H1 (cell line): ENCODE measurements around the gene UBTD2. TPM values are rescaled to one million over a fixed set of nuclear protein-coding genes. Genes with fewer than 3 reads are reported as not detected.

Source experiments
- CTCF ChIA-PET: fragments of 300-600 bp; sonication (Branson Sonifier 250); formaldehyde crosslinking; loops from one replicate; lab custom pipeline; 2021; ENCODE audit not compliant: partially characterized antibody; lab: Charles Lee
- POLR2A ChIA-PET: fragments of 300-600 bp; sonication (Branson Sonifier 250); formaldehyde crosslinking; loops from one replicate; lab custom pipeline; 2021; ENCODE audit warnings: inconsistent platforms; ENCODE audit not compliant: partially characterized antibody; lab: Charles Lee
- DNase-seq, 2 experiments: peaks; one replicate each; pipeline versions ENCODE4 v3.0.0 to v3.0.0-alpha.2; 2010 to 2022; ENCODE audit warnings: low spot score in 2 of 2, low read depth in 1 of 2, mixed read lengths in 1 of 2
- FAIRE-seq: peaks from 2 replicates; lab custom pipeline; 2011; peaks lifted over from hg19 to GRCh38; lab: Jason Lieb, UNC
- H2AFZ ChIP-seq: 2 replicates; pipeline ENCODE4 v1.8.1; 2012; ENCODE audit warnings: low read length, inconsistent platforms
- H2AK5ac ChIP-seq: 2 replicates; pipeline ENCODE4 v1.6.1; 2013; ENCODE audit warnings: low read depth, low read length
- H2BK120ac ChIP-seq: replicated peaks from 2 replicates; pipeline ENCODE3; 2013; ENCODE audit warnings: low read depth, low read length, inconsistent platforms
- H2BK12ac ChIP-seq: 2 replicates; pipeline ENCODE4 v1.6.1; 2013; ENCODE audit warnings: low read depth, low read length
- H2BK15ac ChIP-seq: 2 replicates; pipeline ENCODE4 v1.6.1; 2013; ENCODE audit warnings: low read length
- H2BK20ac ChIP-seq: 2 replicates; pipeline ENCODE4 v1.6.1; 2013; ENCODE audit warnings: low read length
- H2BK5ac ChIP-seq: 2 replicates; pipeline ENCODE4 v1.6.1; 2013; ENCODE audit warnings: low read depth, low read length
- H3K14ac ChIP-seq: 2 replicates; pipeline ENCODE4 v1.6.1; 2013; ENCODE audit warnings: inconsistent platforms; ENCODE audit not compliant: insufficient read length
- H3K18ac ChIP-seq: 2 replicates; pipeline ENCODE4 v1.6.1; 2013; ENCODE audit warnings: low read length; ENCODE audit errors: extremely low read depth
- H3K23ac ChIP-seq: 2 replicates; pipeline ENCODE4 v1.6.1; 2013; ENCODE audit warnings: inconsistent platforms; ENCODE audit not compliant: insufficient read length
- H3K23me2 ChIP-seq: 2 replicates; pipeline ENCODE4 v1.6.1; 2013; ENCODE audit warnings: low read depth, low read length
- H3K27ac ChIP-seq: 2 replicates; pipeline ENCODE4 v1.6.1; 2011; ENCODE audit warnings: low read depth, low read length, inconsistent platforms
- H3K27me3 ChIP-seq, 4 experiments: replicated peaks in 1 of 4; 1 replicate in 1 of 4; 2 replicates in 3 of 4; pipeline versions ENCODE4 v1.6.1 to v1.8.1; 2011 to 2013; ENCODE audit warnings: low read length in 3 of 4, mild to moderate bottlenecking in 3 of 4, inconsistent platforms in 2 of 4, mixed read lengths in 2 of 4, moderate library complexity in 1 of 4; ENCODE audit not compliant: control insufficient read depth in 3 of 4, insufficient read depth in 3 of 4; ENCODE audit errors: extremely low read depth in 1 of 4
- H3K36me3 ChIP-seq, 4 experiments: 2 replicates each; pipeline versions ENCODE4 v1.6.1 to v1.8.1; 2011 to 2013; ENCODE audit warnings: mild to moderate bottlenecking in 4 of 4, low read length in 3 of 4, moderate library complexity in 2 of 4, control low read depth in 1 of 4, inconsistent platforms in 1 of 4; ENCODE audit not compliant: insufficient read depth in 4 of 4, control insufficient read depth in 2 of 4
- H3K4ac ChIP-seq: replicated peaks from 2 replicates; pipeline ENCODE3; 2013; ENCODE audit warnings: low read length, low read depth, mixed read lengths, inconsistent platforms; ENCODE audit not compliant: insufficient read length
- H3K4me1 ChIP-seq, 4 experiments: replicated peaks in 1 of 4; 1 replicate in 1 of 4; 2 replicates in 3 of 4; pipeline versions ENCODE4 v1.6.1 to v1.8.1; 2011 to 2013; ENCODE audit warnings: low read length in 3 of 4, inconsistent platforms in 2 of 4, mixed read lengths in 1 of 4; ENCODE audit not compliant: insufficient read depth in 4 of 4, control insufficient read depth in 3 of 4
- H3K4me2 ChIP-seq, 2 experiments: 2 replicates each; pipeline versions ENCODE4 v1.6.1 to v1.8.1; 2011 to 2013; ENCODE audit warnings: low read depth in 2 of 2, low read length in 2 of 2, control low read depth in 1 of 2, inconsistent platforms in 1 of 2, mild to moderate bottlenecking in 1 of 2; ENCODE audit not compliant: insufficient read depth in 1 of 2
- H3K4me3 ChIP-seq, 4 experiments: fragments of 200-600, 300-600 bp in 1 of 4; sonication (generic), shearing (Covaris generic), sonication (Bioruptor Twin) in 1 of 4; 2 replicates each; pipeline versions ENCODE4 v1.5.1 to v1.8.1; 2011 to 2016; ENCODE audit warnings: low read length in 4 of 4, low read depth in 3 of 4, control low read depth in 2 of 4, inconsistent platforms in 2 of 4, mild to moderate bottlenecking in 2 of 4, mixed read lengths in 1 of 4, moderate library complexity in 1 of 4; ENCODE audit not compliant: insufficient read depth in 2 of 4; ENCODE audit errors: extremely low read depth in 1 of 4
- H3K56ac ChIP-seq: replicated peaks from 2 replicates; pipeline ENCODE3; 2013; ENCODE audit warnings: low read depth, mild to moderate bottlenecking, mixed read lengths, low read length, inconsistent platforms; ENCODE audit not compliant: insufficient read length
- H3K79me1 ChIP-seq: 2 replicates; pipeline ENCODE4 v1.6.1; 2013; ENCODE audit warnings: low read depth, low read length, control low read depth
- H3K79me2 ChIP-seq, 2 experiments: 2 replicates each; pipeline versions ENCODE4 v1.6.1 to v1.8.1; 2012 to 2013; ENCODE audit warnings: low read length in 2 of 2, mild to moderate bottlenecking in 2 of 2, inconsistent platforms in 1 of 2; ENCODE audit not compliant: insufficient read depth in 2 of 2, control insufficient read depth in 1 of 2
- H3K9ac ChIP-seq, 4 experiments: replicated peaks in 1 of 4; 1 replicate in 1 of 4; 2 replicates in 3 of 4; pipeline versions ENCODE4 v1.6.1 to v1.8.1; 2011 to 2013; ENCODE audit warnings: low read depth in 3 of 4, low read length in 3 of 4, control low read depth in 2 of 4, mild to moderate bottlenecking in 2 of 4, moderate library complexity in 2 of 4, inconsistent platforms in 1 of 4; ENCODE audit errors: extremely low read depth in 1 of 4
- H3K9me3 ChIP-seq, 2 experiments: 2 replicates each; pipeline versions ENCODE4 v1.6.1 to v1.8.1; 2012 to 2013; ENCODE audit warnings: mild to moderate bottlenecking in 2 of 2, moderate library complexity in 2 of 2, control low read depth in 1 of 2, inconsistent platforms in 1 of 2, low read depth in 1 of 2, low read length in 1 of 2, mixed read lengths in 1 of 2; ENCODE audit not compliant: insufficient read depth in 2 of 2
- H4K20me1 ChIP-seq, 2 experiments: replicated peaks in 1 of 2; 2 replicates each; pipeline versions ENCODE3 to v1.8.1; 2011 to 2013; ENCODE audit warnings: inconsistent platforms in 2 of 2, low read length in 2 of 2, mild to moderate bottlenecking in 1 of 2; ENCODE audit not compliant: insufficient read depth in 2 of 2, control insufficient read depth in 1 of 2
- H4K5ac ChIP-seq: 2 replicates; pipeline ENCODE4 v1.6.1; 2013; ENCODE audit warnings: low read length, low read depth, mixed read lengths, inconsistent platforms; ENCODE audit not compliant: insufficient read length
- H4K8ac ChIP-seq: 2 replicates; pipeline ENCODE4 v1.8.0; 2013; ENCODE audit warnings: mild to moderate bottlenecking, moderate library complexity, low read length, inconsistent platforms; ENCODE audit not compliant: insufficient read depth; ENCODE audit errors: extremely low read depth
- H4K91ac ChIP-seq: replicated peaks from 2 replicates; pipeline ENCODE3; 2013; ENCODE audit warnings: low read length, mixed read lengths, inconsistent platforms; ENCODE audit not compliant: insufficient read length
- ASH2L ChIP-seq: fragments of 200-600, 300-600 bp; sonication (generic); IDR thresholded peaks from one replicate; pipeline ENCODE4 v1.7.1; 2017; ENCODE audit warnings: low read length
- BACH1 ChIP-seq: IDR thresholded peaks from 2 replicates; pipeline ENCODE4 v1.6.1; 2012; ENCODE audit warnings: low read length, improper control_type of control experiment
- CHD2 ChIP-seq: IDR thresholded peaks from 2 replicates; pipeline ENCODE4 v1.6.1; 2012; ENCODE audit warnings: low read length, improper control_type of control experiment
- EGR1 ChIP-seq: IDR thresholded peaks from 2 replicates; pipeline ENCODE4 v1.6.1; 2011; ENCODE audit warnings: low read depth, low read length, borderline replicate concordance
- KDM5A ChIP-seq: fragments of 200-600 bp; IDR thresholded peaks from 2 replicates; pipeline ENCODE4 v1.7.1; 2012; ENCODE audit warnings: mild to moderate bottlenecking, low read length, inconsistent platforms, mixed read lengths
- POLR2A ChIP-seq, 2 experiments: IDR thresholded peaks; 1 replicate in 1 of 2; 2 replicates in 1 of 2; pipeline ENCODE4 v1.6.1; 2011; ENCODE audit warnings: low read depth in 2 of 2, low read length in 2 of 2, mild to moderate bottlenecking in 2 of 2; ENCODE audit errors: control extremely low read depth in 1 of 2
- RFX5 ChIP-seq: IDR thresholded peaks from 2 replicates; pipeline ENCODE4 v1.6.1; 2011; ENCODE audit warnings: low read depth, low read length, improper control_type of control experiment, borderline replicate concordance
- SP4 ChIP-seq: IDR thresholded peaks from 2 replicates; pipeline ENCODE4 v1.6.1; 2012; ENCODE audit warnings: low read length, inconsistent platforms
- TAF7 ChIP-seq: optimal IDR thresholded peaks from 2 replicates; pipeline ENCODE3; 2011; ENCODE audit warnings: low read depth, mild to moderate bottlenecking, inconsistent platforms, low read length, moderate library complexity, borderline replicate concordance
- TBP ChIP-seq: IDR thresholded peaks from 2 replicates; pipeline ENCODE4 v1.6.1; 2011; ENCODE audit warnings: low read depth, low read length, improper control_type of control experiment
- TCF12 ChIP-seq: IDR thresholded peaks from 2 replicates; pipeline ENCODE4 v1.6.1; 2011; ENCODE audit warnings: low read depth, mild to moderate bottlenecking, low read length
- WGBS, 2 experiments: shearing (Covaris generic) in 1 of 2; methylation state at CpG; one replicate each; pipeline versions ENCODE4 v1.1.6 to v1.1.7; 2013 to 2015; ENCODE audit warnings: low lambda C conversion rate in 2 of 2, mixed read lengths in 2 of 2, inconsistent platforms in 1 of 2, low coverage in 1 of 2, missing lambda C conversion rate in 1 of 2; ENCODE audit not compliant: insufficient replicate concordance in 2 of 2, insufficient coverage in 1 of 2, insufficient read length in 1 of 2; ENCODE audit errors: extremely low coverage in 1 of 2, missing lambda C conversion rate in 1 of 2; 5-methylcytosine and 5-hydroxymethylcytosine counted together
- polyA plus RNA-seq, 7 experiments: library from polyadenylated mRNA; depleted of rRNA in 3 of 7; stranded (reverse) in 5 of 7; unstranded in 2 of 7; fragments of >200 nt in 5 of 7; fragments of 200-250 nt in 2 of 7; gene quantifications; 1 replicate in 5 of 7; 2 replicates in 1 of 7; 4 replicates in 1 of 7; pipeline versions ENCODE4 v1.2.1 to v1.2.3, GENCODE V29; 2011 to 2013; ENCODE audit warnings: missing spikeins in 2 of 7, mixed read lengths in 2 of 7
- total RNA-seq: library from RNA; stranded (reverse); fragmentation: NEBNext Ultra II Directional; extraction: Animal tissue kit (Norgen Biotek cat#: 25700); gene quantifications from 2 replicates; pipeline ENCODE4 v1.2.1, GENCODE V29; 2021
- TF ChIP-seq, protein P1 (sequence below): IDR thresholded peaks from 2 replicates; pipeline ENCODE4 v1.6.1; 2011; ENCODE audit warnings: low read length, improper control_type of control experiment
- TF ChIP-seq, protein P2 (sequence below): IDR thresholded peaks from 2 replicates; pipeline ENCODE4 v1.6.1; 2011; ENCODE audit warnings: low read depth, mild to moderate bottlenecking, low read length; ENCODE audit not compliant: insufficient read depth

UBTD2 gene
- total and polyA plus RNA-seq, 2 of the 8 experiments (the other 6 are each of a cell fraction or from before 2014, with no cell fraction given), result 14.5 to 39.2 TPM

DNA sequence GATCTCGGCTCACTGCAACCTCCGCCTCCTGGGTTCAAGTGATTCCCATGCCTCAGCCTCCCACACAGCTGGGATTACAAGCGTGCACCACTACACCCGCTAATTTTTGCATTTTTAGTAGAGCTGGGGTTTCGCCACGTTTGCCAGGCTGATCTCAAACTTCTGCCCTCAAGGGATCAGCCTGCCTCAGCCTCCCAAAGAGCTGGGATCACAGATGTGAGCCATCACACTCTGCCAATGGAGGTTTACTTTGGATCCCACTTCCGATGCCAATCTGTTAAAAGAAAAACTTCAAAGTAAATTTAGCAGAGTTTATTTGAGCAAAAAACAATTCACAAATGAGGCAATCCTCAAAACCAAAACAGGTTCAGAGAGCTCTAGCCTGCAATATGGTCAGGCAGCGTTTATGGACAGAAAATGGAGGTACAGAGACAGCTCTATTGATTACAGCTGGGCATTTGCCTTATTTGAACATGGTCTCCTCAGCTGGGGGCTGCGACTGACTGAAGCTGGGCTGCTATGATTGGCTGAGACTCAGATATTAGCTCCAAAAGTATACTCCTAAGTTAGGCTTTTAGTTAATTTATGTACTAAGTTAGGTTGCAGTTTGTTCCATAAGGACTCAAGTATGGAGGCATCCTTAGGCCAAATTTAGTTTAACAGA lies 18.6 kb upstream of the UBTD2 start:
- Histone ChIP-seq H3K79me1 (no peaks in the 10 kb centered on the region), H2BK12ac (no peak overlapping the region), H3K56ac (no peak overlapping the region), H3K9ac (no peak overlapping the region), H2BK20ac (no peak overlapping the region), H4K20me1 (no peaks in the 10 kb centered on the region), H2BK15ac (no peak overlapping the region), H3K18ac (no peak overlapping the region), H2BK5ac (no peak overlapping the region), H3K23ac (no peak overlapping the region), H3K9me3 (0 out of 4 replicates have a peak, but pooled peaks cover 0 to 5% of the 10 kb centered on the region in 2 experiments), H3K4me3 (no peak overlapping the region), H3K4me1 (no peaks in the 10 kb centered on the region), H3K79me2 (no peaks in the 10 kb centered on the region), H3K27ac (no peak overlapping the region), H2BK120ac (no peak overlapping the region), H4K91ac (no peak overlapping the region), H3K36me3 (no peaks in the 10 kb centered on the region), H3K4me2 (no peak overlapping the region), H4K8ac (no peak overlapping the region), H2AFZ (0 out of 2 replicates have a peak overlapping the region, but pooled peaks have one; percentile 45), H3K4ac (no peak overlapping the region), H2AK5ac (no peak overlapping the region), H3K27me3 (no peaks in the 10 kb centered on the region), H3K23me2 (no peaks in the 10 kb centered on the region), H4K5ac (no peak overlapping the region), H3K14ac (no peak overlapping the region)
- ChIA-PET CTCF (interaction anchor here (1.1 to 2.8 kb wide), 3 partner anchors 9 to 149 kb away, joined by 4 to 17 read pairs (median 5); no protein-coding TSS in a partner anchor), POLR2A (interaction anchor here (0.6 to 1.2 kb wide), 2 partner anchors 10 to 19 kb away, joined by 3 to 5 read pairs; partner anchors contain the start of gene UBTD2)
- WGBS, 2 experiments, result 80% methylated on average over 9 of the region's 9 CpGs; no CpG with 5 or more reads in 1 of the 2 experiments
- FAIRE-seq (no peak), DNase-seq (no peak)
- no peak for TF ChIP-seq EGR1
- no peak for TF ChIP-seq RFX5
- TF ChIP-seq ASH2L, result no peak
- TF ChIP-seq CHD2, result no peak
- no peak for TF ChIP-seq BACH1
- TF ChIP-seq, protein P1, sequence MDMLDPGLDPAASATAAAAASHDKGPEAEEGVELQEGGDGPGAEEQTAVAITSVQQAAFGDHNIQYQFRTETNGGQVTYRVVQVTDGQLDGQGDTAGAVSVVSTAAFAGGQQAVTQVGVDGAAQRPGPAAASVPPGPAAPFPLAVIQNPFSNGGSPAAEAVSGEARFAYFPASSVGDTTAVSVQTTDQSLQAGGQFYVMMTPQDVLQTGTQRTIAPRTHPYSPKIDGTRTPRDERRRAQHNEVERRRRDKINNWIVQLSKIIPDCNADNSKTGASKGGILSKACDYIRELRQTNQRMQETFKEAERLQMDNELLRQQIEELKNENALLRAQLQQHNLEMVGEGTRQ, result no peak
- TF ChIP-seq TBP, result no peak
- TF ChIP-seq TCF12, result no peak
- TF ChIP-seq TAF7, result no peak
- TF ChIP-seq, protein P2, sequence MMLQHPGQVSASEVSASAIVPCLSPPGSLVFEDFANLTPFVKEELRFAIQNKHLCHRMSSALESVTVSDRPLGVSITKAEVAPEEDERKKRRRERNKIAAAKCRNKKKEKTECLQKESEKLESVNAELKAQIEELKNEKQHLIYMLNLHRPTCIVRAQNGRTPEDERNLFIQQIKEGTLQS, result no peak
- no peak for TF ChIP-seq POLR2A (IDR thresholded peaks at IDR 0.05; ENCODE audit: control extremely low read depth in 1 of 2, low read depth in 2 of 2, low read length in 2 of 2)
- no peak for TF ChIP-seq KDM5A
- TF ChIP-seq SP4, result no peak
